Liver (tissue), 9 donors: ENCODE results near the gene SUGT1. TPM values are rescaled to one million over a fixed set of nuclear protein-coding genes. Genes with fewer than 3 reads are reported as not detected.

Source experiments
- DNase-seq: peaks from one replicate; pipeline ENCODE4 v3.0.0-alpha.2; 2017; ENCODE audit warnings: low spot score
- H3K27ac ChIP-seq, 2 donors: one replicate each; pipeline ENCODE4 v1.7.0; 2013; ENCODE audit warnings: inconsistent platforms in 2 of 2, low read length in 2 of 2, control low read depth in 1 of 2, low read depth in 1 of 2, mild to moderate bottlenecking in 1 of 2
- H3K27me3 ChIP-seq, 4 donors: one replicate each; pipeline versions ENCODE4 v1.6.1 to v1.7.0; 2013; ENCODE audit warnings: low read length in 3 of 4, inconsistent platforms in 1 of 4, mild to moderate bottlenecking in 1 of 4, moderate library complexity in 1 of 4; ENCODE audit not compliant: control insufficient read depth in 4 of 4, insufficient read depth in 4 of 4
- H3K36me3 ChIP-seq, 4 donors: one replicate each; pipeline versions ENCODE4 v1.6.1 to v1.7.0; 2013; ENCODE audit warnings: low read length in 3 of 4, mild to moderate bottlenecking in 3 of 4, low read depth in 1 of 4, moderate library complexity in 1 of 4; ENCODE audit not compliant: control insufficient read depth in 4 of 4, insufficient read depth in 3 of 4
- H3K4me1 ChIP-seq, 4 donors: one replicate each; pipeline versions ENCODE4 v1.6.1 to v1.7.0; 2013; ENCODE audit warnings: low read length in 3 of 4, mild to moderate bottlenecking in 3 of 4, moderate library complexity in 1 of 4; ENCODE audit not compliant: control insufficient read depth in 4 of 4, insufficient read depth in 4 of 4
- H3K4me3 ChIP-seq, 3 donors: one replicate each; pipeline versions ENCODE4 v1.6.1 to v1.7.0; 2013; ENCODE audit warnings: low read length in 3 of 3, control low read depth in 1 of 3, low read depth in 1 of 3, mild to moderate bottlenecking in 1 of 3
- H3K9ac ChIP-seq, 2 donors: one replicate each; pipeline ENCODE4 v1.7.0; 2013; ENCODE audit warnings: low read length in 2 of 2, mild to moderate bottlenecking in 2 of 2, moderate library complexity in 2 of 2, control low read depth in 1 of 2, low read depth in 1 of 2
- H3K9me3 ChIP-seq, 4 donors: one replicate each; pipeline versions ENCODE4 v1.6.1 to v1.7.0; 2013; ENCODE audit warnings: low read length in 3 of 4; ENCODE audit not compliant: control insufficient read depth in 4 of 4
- EGR1 ChIP-seq, 2 donors: IDR thresholded peaks; 2 replicates each; pipeline ENCODE4 v1.6.1; 2016 to 2018; ENCODE audit warnings: antibody characterized with exemption in 2 of 2, low read depth in 2 of 2
- FOXA1 ChIP-seq: IDR thresholded peaks from 2 replicates; pipeline ENCODE4 v1.6.1; 2016; ENCODE audit warnings: antibody characterized with exemption
- FOXA2 ChIP-seq: IDR thresholded peaks from 2 replicates; pipeline ENCODE4 v1.6.1; 2016; ENCODE audit warnings: antibody characterized with exemption
- GABPA ChIP-seq, 2 donors: IDR thresholded peaks in 1 of 2; conservative IDR thresholded peaks in 1 of 2; 2 replicates each; pipeline ENCODE4 v1.6.1; 2016; ENCODE audit warnings: antibody characterized with exemption in 2 of 2, mild to moderate bottlenecking in 1 of 2, moderate library complexity in 1 of 2
- HNF4A ChIP-seq, 2 donors: conservative IDR thresholded peaks; 2 replicates each; pipeline ENCODE4 v1.6.1; 2016; ENCODE audit warnings: antibody characterized with exemption in 2 of 2, mild to moderate bottlenecking in 2 of 2
- HNF4G ChIP-seq: IDR thresholded peaks from 2 replicates; pipeline ENCODE4 v1.6.1; 2016; ENCODE audit warnings: antibody characterized with exemption
- JUND ChIP-seq, 2 donors: IDR thresholded peaks; 2 replicates each; pipeline ENCODE4 v1.6.1; 2016; ENCODE audit warnings: antibody characterized with exemption in 2 of 2
- NR2F2 ChIP-seq: IDR thresholded peaks from 2 replicates; pipeline ENCODE4 v1.6.1; 2016; ENCODE audit warnings: antibody characterized with exemption
- RAD21 ChIP-seq, 2 donors: IDR thresholded peaks; 2 replicates each; pipeline ENCODE4 v1.6.1; 2016; ENCODE audit warnings: antibody characterized with exemption in 2 of 2, mild to moderate bottlenecking in 2 of 2
- REST ChIP-seq: IDR thresholded peaks from 2 replicates; pipeline ENCODE4 v1.6.1; 2016; ENCODE audit warnings: antibody characterized with exemption, mild to moderate bottlenecking
- RXRA ChIP-seq, 2 donors: IDR thresholded peaks; 2 replicates each; pipeline ENCODE4 v1.6.1; 2017 to 2018; ENCODE audit warnings: antibody characterized with exemption in 2 of 2, mild to moderate bottlenecking in 1 of 2
- SP1 ChIP-seq: IDR thresholded peaks from 2 replicates; pipeline ENCODE4 v1.6.1; 2018; ENCODE audit warnings: antibody characterized with exemption, mild to moderate bottlenecking
- TAF1 ChIP-seq: conservative IDR thresholded peaks from 2 replicates; pipeline ENCODE4 v1.6.1; 2016; ENCODE audit warnings: antibody characterized with exemption, mild to moderate bottlenecking
- YY1 ChIP-seq: IDR thresholded peaks from 2 replicates; pipeline ENCODE4 v1.6.1; 2016; ENCODE audit warnings: antibody characterized with exemption, mild to moderate bottlenecking
- ZBTB33 ChIP-seq: IDR thresholded peaks from 2 replicates; pipeline ENCODE4 v1.6.1; 2016; ENCODE audit warnings: antibody characterized with exemption
- WGBS: extraction: QIAGEN DNeasy Blood & Tissue Kit; methylation state at CpG from one replicate; pipeline ENCODE4 v1.1.7; 2013; 5-methylcytosine and 5-hydroxymethylcytosine counted together
- polyA plus RNA-seq, 2 donors: library from polyadenylated mRNA; stranded (reverse) in 1 of 2; unstranded in 1 of 2; fragments of 200-250 nt in 1 of 2; fragments of >200 nt in 1 of 2; fragmentation: Nextera tagmentation in 1 of 2; extraction: Ambion mirVana in 1 of 2; gene quantifications; one replicate each; pipeline versions ENCODE4 v1.2.1 to v1.2.3, GENCODE V29; 2013 to 2015
- total RNA-seq, 2 donors: library from RNA; depleted of rRNA; stranded (reverse); fragments of >200 nt; gene quantifications; one replicate each; pipeline ENCODE4 v1.2.3, GENCODE V29; 2014
- TF ChIP-seq, protein P1 (sequence below): fragments of 150-350 bp; IDR thresholded peaks from 2 replicates; pipeline ENCODE4 v1.5.1; 2017; ENCODE audit warnings: improper control_type of control experiment, low read depth, low read length; ENCODE audit not compliant: missing input control
- TF ChIP-seq, protein P2 (sequence below): IDR thresholded peaks from 2 replicates; pipeline ENCODE4 v1.6.1; 2016; ENCODE audit warnings: antibody characterized with exemption
- TF ChIP-seq, protein P3 (sequence below): IDR thresholded peaks from 2 replicates; pipeline ENCODE4 v1.6.1; 2016; ENCODE audit warnings: antibody characterized with exemption
- donor health status: healthy.
- donor health status: healthy.
- donor health status: healthy.
- donor health status: healthy.
- donor health status: healthy.

Gene SUGT1
- total and polyA plus RNA-seq, 4 donors: 15.5 to 24.9 (median 20.8) TPM

DNA sequence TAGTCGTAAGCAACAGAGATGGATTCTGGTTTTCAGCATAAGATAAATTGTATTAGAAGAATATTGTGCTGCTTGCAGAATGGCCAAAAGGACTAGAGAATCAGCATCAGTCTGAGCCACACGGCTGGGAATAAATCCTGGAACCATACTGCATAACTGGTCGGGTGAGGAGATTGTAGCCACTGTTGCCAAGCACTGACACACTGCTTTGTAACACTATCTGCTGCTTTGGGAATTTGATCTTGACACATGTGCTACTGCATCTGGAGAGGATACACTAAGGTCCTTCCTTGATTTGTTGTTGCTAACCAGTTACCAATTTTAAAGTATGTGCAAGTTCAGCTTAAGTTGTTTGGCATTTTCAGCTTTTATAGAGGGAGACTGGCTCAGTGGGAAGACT lies 8.5 kb upstream of the SUGT1 start:
- Histone ChIP-seq H3K9me3 (no peaks in the 10 kb centered on the region), H3K27ac (no peak overlapping the region), H3K4me3 (no peak overlapping the region), H3K27me3 (no peaks in the 10 kb centered on the region), H3K4me1 (peaks cover 0 to 3% (median 0%) of the 10 kb centered on the region in 4 donors), H3K36me3 (peaks cover 0 to 5% (median 0%) of the 10 kb centered on the region in 4 donors), H3K9ac (no peak overlapping the region)
- no peak for TF ChIP-seq NR2F2
- TF ChIP-seq REST: no peak
- TF ChIP-seq, protein P1, sequence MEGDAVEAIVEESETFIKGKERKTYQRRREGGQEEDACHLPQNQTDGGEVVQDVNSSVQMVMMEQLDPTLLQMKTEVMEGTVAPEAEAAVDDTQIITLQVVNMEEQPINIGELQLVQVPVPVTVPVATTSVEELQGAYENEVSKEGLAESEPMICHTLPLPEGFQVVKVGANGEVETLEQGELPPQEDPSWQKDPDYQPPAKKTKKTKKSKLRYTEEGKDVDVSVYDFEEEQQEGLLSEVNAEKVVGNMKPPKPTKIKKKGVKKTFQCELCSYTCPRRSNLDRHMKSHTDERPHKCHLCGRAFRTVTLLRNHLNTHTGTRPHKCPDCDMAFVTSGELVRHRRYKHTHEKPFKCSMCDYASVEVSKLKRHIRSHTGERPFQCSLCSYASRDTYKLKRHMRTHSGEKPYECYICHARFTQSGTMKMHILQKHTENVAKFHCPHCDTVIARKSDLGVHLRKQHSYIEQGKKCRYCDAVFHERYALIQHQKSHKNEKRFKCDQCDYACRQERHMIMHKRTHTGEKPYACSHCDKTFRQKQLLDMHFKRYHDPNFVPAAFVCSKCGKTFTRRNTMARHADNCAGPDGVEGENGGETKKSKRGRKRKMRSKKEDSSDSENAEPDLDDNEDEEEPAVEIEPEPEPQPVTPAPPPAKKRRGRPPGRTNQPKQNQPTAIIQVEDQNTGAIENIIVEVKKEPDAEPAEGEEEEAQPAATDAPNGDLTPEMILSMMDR: no peak
- TF ChIP-seq, protein P2, sequence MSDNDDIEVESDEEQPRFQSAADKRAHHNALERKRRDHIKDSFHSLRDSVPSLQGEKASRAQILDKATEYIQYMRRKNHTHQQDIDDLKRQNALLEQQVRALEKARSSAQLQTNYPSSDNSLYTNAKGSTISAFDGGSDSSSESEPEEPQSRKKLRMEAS: no peak
- TF ChIP-seq, protein P3, sequence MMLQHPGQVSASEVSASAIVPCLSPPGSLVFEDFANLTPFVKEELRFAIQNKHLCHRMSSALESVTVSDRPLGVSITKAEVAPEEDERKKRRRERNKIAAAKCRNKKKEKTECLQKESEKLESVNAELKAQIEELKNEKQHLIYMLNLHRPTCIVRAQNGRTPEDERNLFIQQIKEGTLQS: no peak
- no peak for TF ChIP-seq HNF4A (conservative IDR thresholded peaks at IDR 0.05)
- TF ChIP-seq RXRA (IDR thresholded peaks at IDR 0.05): no peak
- TF ChIP-seq FOXA2: no peak
- no peak for TF ChIP-seq ZBTB33
- TF ChIP-seq JUND (IDR thresholded peaks at IDR 0.05): no peak
- TF ChIP-seq EGR1 (IDR thresholded peaks at IDR 0.05; ENCODE audit: low read depth in 2 of 2): no peak
- TF ChIP-seq SP1: no peak
- TF ChIP-seq RAD21 (IDR thresholded peaks at IDR 0.05): no peak
- TF ChIP-seq HNF4G: no peak
- TF ChIP-seq TAF1: no peak
- TF ChIP-seq YY1: no peak
- TF ChIP-seq GABPA (IDR thresholded peaks at IDR 0.05 in 1 of 2, conservative IDR thresholded peaks at IDR 0.05 in 1 of 2): no peak
- TF ChIP-seq FOXA1: no peak
- DNase-seq: no peak
- 89% methylated on average over 3 of the region's 3 CpGs for WGBS
